Uterine smooth muscle cell (primary cell): ENCODE data around the gene SLMAP. TPM values are rescaled to one million over a fixed set of nuclear protein-coding genes. Genes with fewer than 3 reads are reported as not detected.

Source experiments
- total RNA-seq: library from RNA; depleted of rRNA; stranded (reverse); fragments of >200 nt; gene quantifications from 2 replicates; pipeline ENCODE4 v1.2.3, GENCODE V29; 2014

Gene SLMAP
- total RNA-seq = 51.9 and 53.5 TPM in 2 replicates

GRCh38 chr3:57755741-57756527, at the start of gene SLMAP:
Gene SLMAP (plus strand): TSS chr3:57756309. CDS start chr3:57757652, 1,343 bp downstream.

Other genes with a start within 250 kb of the SLMAP start
- under 0.01 and 0.12 TPM in 2 replicates for gene DNAH12, start 212.0 kb upstream of the SLMAP start, total RNA-seq
- gene PDE12, start 200.0 kb upstream of the SLMAP start, total RNA-seq = 17.4 and 24.0 TPM in 2 replicates
- gene ARF4, start 159.0 kb upstream of the SLMAP start, total RNA-seq = 156 and 200 TPM in 2 replicates
- gene DENND6A, start 63.2 kb upstream of the SLMAP start, total RNA-seq = 18.6 and 21.1 TPM in 2 replicates